OCI-M2 (cell line): ENCODE measurements around the gene SLC39A12.

ENCODE experiments used
- DNase-seq: peaks from one replicate; lab custom pipeline; 2025; ENCODE audit not compliant: unreplicated experiment; lab: John Stamatoyannopoulos, UW

The SLC39A12 gene

DNA sequence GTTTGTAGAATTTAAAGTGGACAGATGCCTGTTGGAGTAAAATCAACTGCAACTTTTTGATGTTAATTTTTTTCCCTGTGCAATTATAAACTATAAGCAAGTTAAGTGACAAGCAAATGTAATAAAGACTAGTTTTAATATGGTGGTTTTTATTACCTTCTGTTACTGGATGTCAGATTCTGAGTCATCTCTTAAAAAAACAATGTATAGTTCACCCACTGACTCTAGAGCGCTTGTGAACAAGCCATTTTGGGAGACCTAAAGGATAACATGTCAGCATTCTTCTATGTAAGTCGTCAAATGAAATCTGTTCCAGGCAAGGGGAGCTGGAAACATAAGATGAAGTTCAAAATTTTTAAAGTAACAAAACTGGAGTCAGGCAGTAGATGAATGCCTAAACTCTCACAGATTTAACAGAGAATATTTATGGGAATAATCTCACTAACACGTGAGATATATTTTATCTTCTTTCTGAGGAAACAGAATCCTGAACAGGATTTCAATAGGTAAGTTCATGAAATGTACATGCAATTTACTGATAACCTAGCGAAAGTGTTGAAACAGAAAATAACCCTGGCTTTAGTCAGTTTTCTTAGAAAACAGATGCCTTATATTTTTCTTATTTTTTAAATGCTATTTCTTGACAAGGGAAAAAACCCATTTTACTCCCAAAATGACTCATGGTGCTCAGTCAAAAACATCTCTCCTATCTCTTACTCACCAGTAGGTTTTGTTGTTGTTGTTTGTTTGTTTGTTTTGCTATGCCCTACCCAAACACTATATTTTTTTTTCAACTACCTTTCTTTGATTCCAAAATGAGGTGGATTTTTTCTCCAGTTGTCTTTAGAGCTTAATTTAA, 91.7 kb downstream of the SLC39A12 start:
- DNase-seq, result no peak

DNA sequence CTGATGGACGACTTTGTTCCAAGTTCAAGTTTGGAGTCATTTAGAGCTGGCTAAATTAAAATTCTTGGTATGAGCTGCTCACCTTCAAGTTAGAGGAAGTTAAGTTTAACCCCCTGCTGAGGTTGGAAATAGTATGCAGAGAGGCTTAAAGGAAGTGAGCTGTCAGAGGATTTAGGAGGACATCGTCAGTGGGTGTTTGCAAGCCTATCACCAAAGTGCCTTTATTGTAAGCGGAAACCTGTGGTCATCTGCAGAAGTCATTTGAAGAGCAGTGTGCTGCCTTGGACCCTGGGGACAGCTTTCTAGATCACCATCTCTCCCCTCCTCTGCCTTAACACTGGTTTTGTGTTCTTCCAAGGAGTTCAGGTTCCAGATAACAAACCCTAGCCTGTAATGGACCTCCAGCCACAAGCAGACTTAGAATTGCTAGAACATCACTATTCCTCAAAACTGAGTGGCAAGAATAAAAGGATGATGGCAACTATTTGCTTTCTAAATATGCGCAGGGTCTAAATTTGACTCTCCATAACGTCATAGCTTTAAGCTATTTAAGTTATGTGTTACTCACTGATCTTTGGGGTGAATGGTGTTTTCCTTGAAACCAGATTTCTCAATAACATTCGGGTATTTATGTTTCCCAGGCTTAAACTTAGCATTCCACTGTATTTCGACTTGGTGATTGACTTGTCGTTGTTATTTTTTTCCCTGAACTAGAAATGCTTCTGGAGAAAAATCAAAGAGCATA, 93.4 kb downstream of the SLC39A12 start:
- DNase-seq, result no peak

DNA sequence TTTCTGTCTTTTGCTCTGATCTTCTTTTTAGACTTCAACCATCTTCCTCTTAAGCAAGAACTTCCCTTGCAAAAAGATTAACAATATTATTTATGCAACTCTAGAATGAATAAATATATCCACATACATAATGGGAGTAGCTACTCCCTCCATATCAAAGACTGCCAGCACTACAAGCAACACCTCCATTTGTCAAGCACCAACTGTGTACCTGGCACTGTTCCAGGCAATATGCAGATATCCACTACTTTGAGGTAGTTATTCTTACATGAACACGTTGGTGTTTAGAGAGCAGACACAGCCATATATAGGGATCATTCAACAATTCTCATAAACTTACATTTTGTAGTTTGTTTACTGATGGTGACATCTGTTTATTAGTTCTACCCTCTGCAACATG, 104.9 kb downstream of the SLC39A12 start:
- DNase-seq, result no peak

DNA sequence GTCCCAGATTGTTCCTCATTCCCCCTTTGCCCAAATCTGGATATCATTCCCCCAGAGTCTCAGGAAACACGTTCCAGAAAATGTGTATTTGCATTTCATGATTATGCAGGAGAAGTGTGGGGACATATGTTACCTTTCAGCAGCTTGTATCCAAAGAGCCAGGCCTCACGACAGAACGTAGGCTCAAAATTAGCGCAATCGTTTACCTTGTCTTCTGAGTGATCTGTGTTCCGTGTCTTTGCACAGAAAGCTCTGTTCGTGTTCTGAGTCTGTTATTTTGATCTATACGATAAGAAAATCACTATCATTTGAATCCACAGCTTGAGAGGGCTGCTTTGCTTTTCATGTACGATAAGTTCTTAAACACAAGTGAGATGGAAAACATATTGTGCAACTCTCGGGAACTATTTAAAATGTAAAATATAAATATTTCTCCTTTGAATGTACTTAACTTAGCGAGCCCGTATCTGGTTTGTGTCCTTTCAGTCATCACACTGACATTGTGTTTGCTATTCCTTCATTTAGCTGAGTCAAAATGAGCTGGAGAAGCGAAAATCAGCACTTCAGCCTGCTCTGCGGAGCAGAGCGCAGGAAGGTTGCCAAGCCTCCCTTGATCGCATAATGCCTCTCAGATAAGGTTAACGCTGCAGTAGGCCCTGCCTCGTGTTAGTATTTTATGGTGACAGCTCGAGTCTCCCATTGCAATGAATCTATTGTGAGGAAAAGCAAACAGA, 108.3 kb downstream of the SLC39A12 start:
- no peak for DNase-seq

- DNase-seq, result no peak
These were observed 115.2 kb downstream of the SLC39A12 start for GRCh38 chr10:18066947-18067346.

DNA sequence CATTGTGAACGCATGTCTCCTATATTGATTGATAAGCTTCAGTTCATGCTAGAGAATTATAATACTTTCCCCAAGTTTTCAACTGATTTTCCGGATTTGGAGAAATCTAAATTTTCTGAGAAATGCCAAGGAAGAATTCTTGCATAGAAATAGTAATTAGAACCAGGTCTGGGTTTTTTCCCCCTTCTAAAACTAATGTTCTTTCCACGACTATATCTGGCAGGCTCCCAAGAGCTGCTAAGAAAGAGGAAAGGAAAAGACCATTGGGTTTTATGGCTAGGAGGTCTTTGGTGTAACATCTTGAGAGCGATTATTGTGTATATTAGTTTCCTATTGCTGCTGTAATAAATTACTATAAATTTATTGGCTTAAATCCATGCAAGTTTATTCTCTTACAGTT, 116.7 kb downstream of the SLC39A12 start:
- no peak for DNase-seq

DNA sequence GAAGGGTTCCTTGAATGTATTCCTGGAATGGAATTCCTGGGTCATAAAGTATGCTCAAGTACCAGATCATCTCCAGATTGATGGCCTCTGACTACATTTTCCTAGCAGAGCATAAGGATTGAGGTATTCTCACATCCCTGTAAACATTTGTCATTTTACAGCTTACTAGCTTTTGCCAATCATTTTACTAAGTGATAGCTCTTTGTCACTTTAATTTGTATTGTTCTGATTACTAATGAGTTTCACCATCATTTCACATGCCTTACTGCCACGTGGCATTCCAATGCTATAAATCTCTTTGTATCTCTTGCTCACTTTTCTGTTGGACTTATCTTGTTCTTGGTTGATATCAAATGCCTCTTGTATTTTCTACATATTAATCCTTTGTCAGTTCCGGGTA, 119.9 kb downstream of the SLC39A12 start:
- no peak for DNase-seq

GRCh38 chr10:18073314-18073713, 121.6 kb downstream of the SLC39A12 start:
- no peak for DNase-seq

GRCh38 chr10:18075881-18076280, 124.2 kb downstream of the SLC39A12 start:
- no peak for DNase-seq

GRCh38 chr10:18079665-18080295, 128.1 kb downstream of the SLC39A12 start:
- no peak for DNase-seq

DNA sequence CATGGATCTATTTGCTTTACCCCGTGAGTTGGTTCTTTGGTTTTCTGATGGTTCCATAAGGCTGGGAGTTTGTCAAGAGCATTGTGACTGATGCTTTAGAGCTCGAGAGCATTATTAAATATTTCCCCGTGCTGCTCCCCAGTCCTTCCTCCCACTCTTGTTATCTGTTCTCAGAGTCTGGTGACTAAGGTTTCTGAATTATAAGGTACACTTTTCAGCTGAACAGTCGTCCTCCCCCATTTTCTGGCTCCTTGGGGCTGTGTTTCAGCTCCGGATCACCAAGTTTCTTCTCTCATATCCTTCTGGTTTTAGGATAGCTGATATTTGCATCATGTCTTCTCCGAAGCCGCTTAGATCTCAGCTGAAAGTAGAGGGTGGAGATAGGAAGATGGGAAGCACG, 130.7 kb downstream of the SLC39A12 start:
- DNase-seq, result no peak

DNA sequence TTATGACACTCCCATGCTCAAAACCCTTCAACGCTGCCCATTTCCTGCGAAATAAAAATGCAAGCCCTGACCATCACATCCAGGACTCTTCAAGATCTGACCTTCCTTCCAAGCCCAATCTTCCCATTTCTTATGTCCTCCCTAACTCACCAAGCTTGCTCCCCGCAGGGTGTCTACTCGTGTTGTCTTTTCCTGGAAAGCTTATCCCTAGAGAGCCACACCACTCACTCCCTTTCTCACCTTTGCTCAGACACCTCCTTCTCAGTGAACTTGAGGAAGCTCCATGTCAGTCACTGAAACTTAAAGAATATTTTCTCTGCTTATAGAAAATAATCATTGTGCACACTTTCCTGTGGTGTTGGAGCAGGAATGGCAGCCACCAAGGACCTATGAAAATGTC, 134.1 kb downstream of the SLC39A12 start:
- DNase-seq, result no peak

DNA sequence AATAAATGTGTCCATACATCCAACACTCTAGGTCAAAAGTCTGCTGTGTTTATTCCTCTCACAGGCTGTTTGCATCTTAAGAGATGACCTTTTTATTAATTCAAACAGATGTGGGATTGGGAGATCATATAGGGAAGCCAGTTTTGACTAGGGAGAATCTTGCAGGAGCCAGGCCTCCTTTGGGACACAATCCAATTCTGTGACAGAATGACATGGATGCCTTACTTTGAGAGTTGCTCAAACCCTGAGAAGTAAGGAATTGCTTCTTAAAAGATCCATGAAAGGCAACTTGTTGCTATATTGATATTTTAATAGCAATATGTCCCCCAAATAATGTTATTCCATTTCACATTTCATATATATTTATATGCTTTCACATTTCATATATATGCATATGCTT, 135.0 kb downstream of the SLC39A12 start:
- DNase-seq, result no peak

- no peak for DNase-seq
These were observed 135.6 kb downstream of the SLC39A12 start for GRCh38 chr10:18087355-18087754.
